ENCODE results near the gene PITPNC1.

The PITPNC1 gene

DNA sequence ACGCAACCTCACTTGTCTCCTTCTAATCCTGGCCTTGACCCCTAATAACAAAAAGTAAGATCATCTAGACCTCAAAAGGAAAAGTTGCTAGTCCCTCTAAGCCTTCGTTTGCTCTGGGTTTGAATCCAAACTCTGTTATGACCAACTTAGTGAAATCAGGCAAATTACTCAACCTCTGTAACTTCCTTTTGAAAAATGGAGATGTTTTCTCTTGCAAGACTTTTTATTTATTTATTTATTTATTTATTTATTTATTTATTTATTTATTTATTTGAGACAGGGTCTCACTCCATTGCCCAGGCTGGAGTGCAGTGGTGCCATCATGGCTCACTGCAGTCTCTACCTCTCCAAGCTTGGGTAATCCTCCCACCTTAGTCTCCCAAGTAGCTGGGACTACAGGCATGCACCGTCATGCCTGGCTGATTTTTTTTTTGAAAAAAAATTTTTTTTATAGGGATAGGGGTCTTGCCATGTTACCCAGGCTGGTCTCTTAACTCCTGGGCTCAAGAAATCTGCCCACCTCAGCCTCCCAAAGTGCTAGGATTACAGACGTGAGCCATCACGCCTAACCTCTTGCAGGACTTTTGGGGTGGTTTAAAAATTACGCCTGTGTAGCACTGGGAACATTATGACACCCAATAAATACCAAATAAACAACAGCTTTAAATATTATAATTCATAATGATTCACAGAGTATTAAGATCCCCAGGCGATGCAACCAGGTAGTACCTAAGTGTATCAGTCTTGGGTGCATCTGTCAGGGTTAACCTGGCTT is 63.4 kb downstream of the PITPNC1 start:
- TF ChIP-seq, protein P1, sequence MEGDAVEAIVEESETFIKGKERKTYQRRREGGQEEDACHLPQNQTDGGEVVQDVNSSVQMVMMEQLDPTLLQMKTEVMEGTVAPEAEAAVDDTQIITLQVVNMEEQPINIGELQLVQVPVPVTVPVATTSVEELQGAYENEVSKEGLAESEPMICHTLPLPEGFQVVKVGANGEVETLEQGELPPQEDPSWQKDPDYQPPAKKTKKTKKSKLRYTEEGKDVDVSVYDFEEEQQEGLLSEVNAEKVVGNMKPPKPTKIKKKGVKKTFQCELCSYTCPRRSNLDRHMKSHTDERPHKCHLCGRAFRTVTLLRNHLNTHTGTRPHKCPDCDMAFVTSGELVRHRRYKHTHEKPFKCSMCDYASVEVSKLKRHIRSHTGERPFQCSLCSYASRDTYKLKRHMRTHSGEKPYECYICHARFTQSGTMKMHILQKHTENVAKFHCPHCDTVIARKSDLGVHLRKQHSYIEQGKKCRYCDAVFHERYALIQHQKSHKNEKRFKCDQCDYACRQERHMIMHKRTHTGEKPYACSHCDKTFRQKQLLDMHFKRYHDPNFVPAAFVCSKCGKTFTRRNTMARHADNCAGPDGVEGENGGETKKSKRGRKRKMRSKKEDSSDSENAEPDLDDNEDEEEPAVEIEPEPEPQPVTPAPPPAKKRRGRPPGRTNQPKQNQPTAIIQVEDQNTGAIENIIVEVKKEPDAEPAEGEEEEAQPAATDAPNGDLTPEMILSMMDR (IDR thresholded peaks at IDR 0.05; ENCODE audit: low read depth, low read length), result no peak
- peak overlapping the region in 1 of 2 donors; percentile 19 for H3K4me3 ChIP-seq (replicated peaks in 1 of 2; ENCODE audit: low read depth in 2 of 2, low read length in 2 of 2)
- DNase-seq (ENCODE audit: low read depth in 2 of 2), result peak; percentile 18 to 41

DNA sequence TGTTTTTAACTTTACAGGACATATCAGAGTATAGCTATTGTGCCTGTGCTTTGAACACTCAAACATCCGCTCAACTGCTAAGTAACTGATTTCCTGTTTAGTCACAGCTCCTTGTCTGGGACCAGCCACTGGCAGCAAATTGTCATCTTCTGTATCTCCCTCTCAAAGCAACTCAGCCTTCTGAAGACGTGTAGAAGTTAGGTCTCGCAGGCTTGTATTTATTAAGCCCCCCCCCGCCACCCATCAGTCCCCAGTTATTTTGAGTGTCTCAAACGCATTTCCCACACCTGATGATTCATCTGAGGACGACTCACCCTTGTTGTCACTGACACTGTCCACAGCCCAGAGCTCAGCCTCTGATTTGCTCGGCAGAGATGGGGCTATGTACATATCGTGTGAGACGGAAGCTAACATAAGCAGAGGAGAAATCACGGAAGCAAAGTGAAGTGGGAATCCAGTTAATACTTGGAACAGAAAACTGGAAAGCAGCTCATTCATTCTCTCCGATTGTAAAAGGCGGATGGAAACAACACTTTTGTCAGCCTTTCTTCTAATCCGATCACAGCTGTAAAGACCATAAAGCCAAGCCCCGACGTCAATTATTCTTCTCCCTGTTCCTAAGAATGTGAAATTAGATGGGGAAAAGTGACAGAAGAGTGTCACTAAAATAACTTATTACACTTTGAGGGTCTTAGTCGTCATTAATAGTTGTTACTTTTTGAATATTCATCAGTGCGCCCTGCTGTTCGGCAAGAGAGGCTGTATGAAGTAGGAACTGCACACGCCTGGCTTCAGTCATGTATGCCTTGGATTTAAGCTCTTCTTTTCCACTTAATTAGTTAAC is 64.2 kb downstream of the PITPNC1 start:
- H3K4me3 ChIP-seq (replicated peaks in 1 of 2; ENCODE audit: low read depth in 2 of 2, low read length in 2 of 2), result peak overlapping the region in 1 of 2 donors; percentile 19
- TF ChIP-seq, protein P1 (IDR thresholded peaks at IDR 0.05; ENCODE audit: low read depth, low read length), result no peak
- peak; percentile 52 to 86 for DNase-seq (ENCODE audit: low read depth in 2 of 2)

DNA sequence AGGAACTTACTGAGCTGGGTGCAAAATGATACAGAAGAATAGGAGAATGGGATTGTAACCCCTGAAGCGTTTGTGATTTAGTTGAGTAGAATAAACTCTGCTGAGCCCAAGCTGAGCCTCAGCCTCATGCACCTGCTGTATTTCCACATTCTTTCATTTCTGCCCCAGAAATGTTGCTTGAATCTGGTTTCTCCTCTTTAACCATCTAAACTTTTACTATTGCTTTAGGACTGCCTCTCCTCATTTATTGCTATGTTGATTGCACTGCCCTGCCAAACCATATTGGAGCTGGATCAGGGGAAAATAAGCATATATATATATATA is 64.8 kb downstream of the PITPNC1 start:
- DNase-seq (ENCODE audit: low read depth in 2 of 2), result no peak
- no peak overlapping the region for H3K4me3 ChIP-seq (replicated peaks in 1 of 2; ENCODE audit: low read depth in 2 of 2, low read length in 2 of 2)
- TF ChIP-seq, protein P1 (IDR thresholded peaks at IDR 0.05; ENCODE audit: low read depth, low read length), result no peak

DNA sequence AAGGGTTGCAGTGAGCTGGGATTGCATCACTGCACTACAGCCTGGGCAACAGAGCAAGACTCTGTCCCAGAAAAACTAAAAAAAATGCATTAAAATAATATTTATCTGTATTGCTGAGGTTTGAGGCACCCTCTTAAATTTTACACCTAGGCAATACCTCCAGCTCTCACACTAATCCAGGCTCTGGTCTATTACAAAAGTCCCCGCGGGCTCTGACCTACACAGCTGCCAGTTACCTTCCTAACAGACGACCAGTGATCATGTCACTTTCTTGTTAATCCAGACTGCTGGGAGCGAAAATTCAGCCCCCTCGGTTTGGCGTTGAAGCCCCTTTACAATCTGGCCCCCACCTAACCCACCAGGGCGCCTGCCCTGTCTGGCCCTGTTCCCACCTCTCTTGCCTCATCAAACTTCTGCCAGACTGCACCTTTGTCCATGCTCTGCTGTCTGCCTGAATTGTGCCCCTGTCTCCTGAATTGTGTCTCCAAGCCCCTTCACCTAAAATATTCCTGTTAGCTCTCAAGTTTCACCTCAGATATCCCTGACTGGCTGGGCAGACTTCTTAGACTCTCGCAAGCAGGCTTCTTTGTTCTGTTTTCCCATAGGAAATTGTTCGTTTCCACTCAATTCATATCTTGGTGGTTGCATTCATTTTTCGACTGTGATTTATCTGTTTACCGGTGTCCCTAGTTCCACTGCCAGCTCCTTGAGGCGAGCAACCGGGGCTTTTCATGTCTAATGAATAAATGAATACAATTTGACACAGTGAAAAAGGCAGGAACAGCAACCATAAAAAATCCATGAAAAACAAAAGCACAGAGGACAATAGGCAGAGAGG is 65.9 kb downstream of the PITPNC1 start:
- peak in 1 of 2 donors; percentile 15 for DNase-seq (ENCODE audit: low read depth in 2 of 2)
- H3K4me3 ChIP-seq (replicated peaks in 1 of 2; ENCODE audit: low read depth in 2 of 2, low read length in 2 of 2), result no peak overlapping the region
- TF ChIP-seq, protein P1 (IDR thresholded peaks at IDR 0.05; ENCODE audit: low read depth, low read length), result no peak

DNA sequence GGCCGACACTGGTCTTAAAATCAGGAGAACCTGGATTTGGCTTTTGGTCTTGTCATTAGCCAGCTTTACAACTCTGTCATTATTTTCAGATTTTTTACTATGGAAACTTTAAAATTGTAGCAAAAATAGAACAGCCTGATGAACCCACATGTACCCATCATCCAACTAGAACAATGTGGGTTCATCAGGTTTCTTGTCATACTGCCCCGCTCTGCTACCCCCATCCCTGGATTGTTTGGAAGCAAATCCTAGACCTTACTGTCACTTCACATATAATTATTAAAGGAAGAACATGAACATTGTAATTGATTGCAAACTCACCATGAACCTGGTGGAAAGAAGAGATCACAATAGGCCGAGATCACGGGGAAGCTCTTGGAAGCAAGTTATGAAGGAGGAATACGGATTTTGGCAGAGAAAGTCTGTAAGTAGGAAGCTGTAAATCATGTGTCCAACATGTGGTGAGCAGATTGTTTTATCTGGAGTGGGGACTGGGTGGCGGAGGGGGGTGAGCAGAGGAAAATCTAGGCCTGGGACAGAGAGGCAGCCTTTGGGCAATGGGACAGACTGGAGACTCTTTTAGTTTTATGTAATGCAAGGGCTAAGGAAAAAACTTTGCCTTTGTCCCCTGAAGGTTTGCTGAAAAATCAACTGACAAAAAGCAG is 67.0 kb downstream of the PITPNC1 start:
- DNase-seq (ENCODE audit: low read depth in 2 of 2), result peak; percentile 19 to 60
- TF ChIP-seq, protein P1 (IDR thresholded peaks at IDR 0.05; ENCODE audit: low read depth, low read length), result no peak
- H3K4me3 ChIP-seq (replicated peaks in 1 of 2; ENCODE audit: low read depth in 2 of 2, low read length in 2 of 2), result no peak overlapping the region

DNA sequence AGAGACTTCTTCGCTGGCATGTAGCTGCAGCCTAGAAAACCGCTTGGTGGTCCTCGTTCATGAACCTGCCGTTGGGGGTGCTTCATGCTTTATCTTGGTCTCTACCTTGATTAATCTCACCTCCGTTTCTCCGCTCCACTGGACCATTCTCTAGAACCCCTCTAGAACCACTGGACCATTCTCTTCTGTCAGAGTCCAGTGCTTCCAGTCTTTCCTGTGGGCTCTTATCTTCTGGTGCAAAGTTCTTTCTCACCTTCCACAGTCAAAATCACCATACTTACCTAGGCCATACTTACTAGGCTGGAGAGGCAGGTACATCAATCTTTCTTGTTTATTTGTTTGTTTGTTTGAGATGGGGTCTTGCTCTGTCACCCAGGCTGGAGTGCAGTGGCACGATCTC is 71.4 kb downstream of the PITPNC1 start:
- TF ChIP-seq, protein P1 (IDR thresholded peaks at IDR 0.05; ENCODE audit: low read depth, low read length), result no peak
- DNase-seq (ENCODE audit: low read depth in 2 of 2), result no peak
- no peak overlapping the region for H3K4me3 ChIP-seq (replicated peaks in 1 of 2; ENCODE audit: low read depth in 2 of 2, low read length in 2 of 2)

All from cardiac fibroblast (primary cell).